Kidney (tissue), 14 donors: ENCODE results near the gene AUTS2. TPM values are rescaled to one million over a fixed set of nuclear protein-coding genes. Genes with fewer than 3 reads are reported as not detected.

Experiments
- DNase-seq, 5 donors: peaks; one replicate each; pipeline ENCODE4 v3.0.0-alpha.2; 2013 to 2020
- FAIRE-seq: peaks from 2 replicates; lab custom pipeline; 2012; peaks lifted over from hg19 to GRCh38; lab: Jason Lieb, UNC
- H3K27ac ChIP-seq, 2 donors: one replicate each; pipeline ENCODE4 v1.7.0; 2013; ENCODE audit warnings: low read depth in 2 of 2, low read length in 2 of 2, inconsistent platforms in 1 of 2
- H3K27me3 ChIP-seq: one replicate; pipeline ENCODE4 v1.7.1; 2013; ENCODE audit warnings: low read length, inconsistent platforms; ENCODE audit not compliant: control insufficient read depth, insufficient read depth
- H3K36me3 ChIP-seq, 3 donors: one replicate each; pipeline versions ENCODE4 v1.7.0 to v1.7.1; 2013; ENCODE audit warnings: low read length in 3 of 3, control low read depth in 1 of 3, inconsistent platforms in 1 of 3; ENCODE audit not compliant: insufficient read depth in 3 of 3, control insufficient read depth in 2 of 3
- H3K4me1 ChIP-seq, 3 donors: one replicate each; pipeline versions ENCODE4 v1.7.0 to v1.7.1; 2013; ENCODE audit warnings: low read length in 3 of 3, inconsistent platforms in 1 of 3, low read depth in 1 of 3; ENCODE audit not compliant: control insufficient read depth in 2 of 3, insufficient read depth in 2 of 3
- H3K4me3 ChIP-seq, 3 donors: one replicate each; pipeline versions ENCODE4 v1.7.0 to v1.8.1; 2013; ENCODE audit warnings: low read length in 3 of 3, control low read depth in 1 of 3, inconsistent platforms in 1 of 3
- H3K9ac ChIP-seq, 3 donors: one replicate each; pipeline versions ENCODE4 v1.7.0 to v1.7.1; 2013; ENCODE audit warnings: low read length in 3 of 3, control low read depth in 1 of 3, inconsistent platforms in 1 of 3
- H3K9me3 ChIP-seq, 3 donors: one replicate each; pipeline versions ENCODE4 v1.7.0 to v1.7.1; 2013; ENCODE audit warnings: low read length in 3 of 3, control low read depth in 1 of 3, inconsistent platforms in 1 of 3; ENCODE audit not compliant: control insufficient read depth in 2 of 3, insufficient read depth in 1 of 3
- intact Hi-C: fragments of 100-400 bp; cut with DNase I; formaldehyde crosslinking; loops from one replicate; pipeline ENCODE4 v1.11.1; 2022
- polyA plus RNA-seq: library from polyadenylated mRNA; stranded (reverse); fragments of 350-450 nt; fragmentation: Illumina TruSeq; extraction: RNeasy Lipid Tissue Mini Kit (QIAGEN cat#74804); gene quantifications from one replicate; pipeline ENCODE4 v1.2.3, GENCODE V29; 2014; ENCODE audit warnings: low read depth, low replicate concordance; ENCODE audit not compliant: insufficient read depth
- total RNA-seq: library from RNA; stranded (reverse); fragmentation: NEBNext Ultra II Directional; extraction: Animal tissue kit (Norgen Biotek cat#: 25700); gene quantifications from one replicate; pipeline ENCODE4 v1.2.1, GENCODE V29; 2021
- TF ChIP-seq, protein P1 (sequence below): IDR thresholded peaks from 3 replicates; pipeline ENCODE4 v1.5.1; 2012; ENCODE audit warnings: mild to moderate bottlenecking, moderate library complexity, borderline replicate concordance; ENCODE audit not compliant: insufficient read depth; ENCODE audit errors: extremely low read depth
- donor health status: control.
- donor health status: control.
- donor health status: control.
- donor health status: control.
- donor health status: control.
- donor health status: DM: yes; HTN: yes; CAD: no.
- donor health status: Normal renal cell carcinoma (clear cell type).

Gene AUTS2
- total and polyA plus RNA-seq, 2 donors from 2014 or later, result 5.2 to 33.8 TPM

DNA sequence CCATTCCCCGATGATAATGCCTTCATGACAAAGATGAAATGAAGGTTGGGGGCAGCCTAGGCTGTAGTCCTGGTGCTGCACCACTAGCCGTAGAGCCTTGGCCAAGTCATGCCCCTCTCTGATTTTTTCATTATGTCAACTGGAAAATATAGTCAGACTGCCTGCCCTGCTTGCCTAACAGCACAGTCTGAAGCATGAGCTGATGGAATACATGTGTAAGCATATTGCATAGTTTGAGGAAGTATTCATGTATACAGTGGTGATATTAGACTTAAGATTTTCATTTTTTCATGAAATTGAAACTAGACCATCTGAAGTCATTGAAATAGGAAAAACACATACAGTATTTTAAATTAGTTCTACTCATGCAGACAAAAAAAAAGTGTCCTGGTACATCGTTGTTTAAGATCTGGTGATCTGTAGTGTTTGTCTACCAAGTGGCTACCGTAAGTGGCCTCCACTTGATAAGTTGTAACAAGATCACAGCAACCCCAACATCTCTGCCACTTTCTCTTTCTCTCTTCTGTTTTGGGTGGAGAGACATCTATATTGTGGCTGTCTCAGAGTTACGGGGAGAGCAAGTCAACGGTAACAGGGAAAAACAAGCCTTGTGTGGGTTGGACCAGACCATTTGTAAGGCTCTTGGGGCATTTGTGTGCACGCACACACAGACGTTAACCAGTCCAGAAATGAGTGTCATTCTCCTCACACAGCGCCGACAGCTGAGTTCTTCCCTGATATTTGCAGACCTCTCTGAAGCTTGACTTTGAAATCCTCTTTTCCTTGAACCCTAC, 817.1 kb downstream of the AUTS2 start:
- intact Hi-C loops, result no loop called here
- Histone ChIP-seq H3K9ac (no peak overlapping the region), H3K9me3 (no peaks in the 10 kb centered on the region), H3K4me1 (no peaks in the 10 kb centered on the region), H3K36me3 (no peaks in the 10 kb centered on the region), H3K27ac (no peak overlapping the region), H3K4me3 (no peak overlapping the region), H3K27me3 (no peaks in the 10 kb centered on the region)
- FAIRE-seq (no peak), DNase-seq (no peak)
- TF ChIP-seq, protein P1, sequence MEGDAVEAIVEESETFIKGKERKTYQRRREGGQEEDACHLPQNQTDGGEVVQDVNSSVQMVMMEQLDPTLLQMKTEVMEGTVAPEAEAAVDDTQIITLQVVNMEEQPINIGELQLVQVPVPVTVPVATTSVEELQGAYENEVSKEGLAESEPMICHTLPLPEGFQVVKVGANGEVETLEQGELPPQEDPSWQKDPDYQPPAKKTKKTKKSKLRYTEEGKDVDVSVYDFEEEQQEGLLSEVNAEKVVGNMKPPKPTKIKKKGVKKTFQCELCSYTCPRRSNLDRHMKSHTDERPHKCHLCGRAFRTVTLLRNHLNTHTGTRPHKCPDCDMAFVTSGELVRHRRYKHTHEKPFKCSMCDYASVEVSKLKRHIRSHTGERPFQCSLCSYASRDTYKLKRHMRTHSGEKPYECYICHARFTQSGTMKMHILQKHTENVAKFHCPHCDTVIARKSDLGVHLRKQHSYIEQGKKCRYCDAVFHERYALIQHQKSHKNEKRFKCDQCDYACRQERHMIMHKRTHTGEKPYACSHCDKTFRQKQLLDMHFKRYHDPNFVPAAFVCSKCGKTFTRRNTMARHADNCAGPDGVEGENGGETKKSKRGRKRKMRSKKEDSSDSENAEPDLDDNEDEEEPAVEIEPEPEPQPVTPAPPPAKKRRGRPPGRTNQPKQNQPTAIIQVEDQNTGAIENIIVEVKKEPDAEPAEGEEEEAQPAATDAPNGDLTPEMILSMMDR, result no peak

- Histone ChIP-seq H3K9ac (no peak overlapping the region), H3K9me3 (no peaks in the 10 kb centered on the region), H3K4me3 (no peak overlapping the region), H3K27ac (no peak overlapping the region), H3K36me3 (no peaks in the 10 kb centered on the region), H3K27me3 (no peaks in the 10 kb centered on the region), H3K4me1 (no peaks in the 10 kb centered on the region)
- FAIRE-seq (no peak), DNase-seq (no peak)
- intact Hi-C loops, result no loop called here
- TF ChIP-seq, protein P1, result no peak
Measured at GRCh38 chr7:70416347-70416985, 818.2 kb downstream of the AUTS2 start.

DNA sequence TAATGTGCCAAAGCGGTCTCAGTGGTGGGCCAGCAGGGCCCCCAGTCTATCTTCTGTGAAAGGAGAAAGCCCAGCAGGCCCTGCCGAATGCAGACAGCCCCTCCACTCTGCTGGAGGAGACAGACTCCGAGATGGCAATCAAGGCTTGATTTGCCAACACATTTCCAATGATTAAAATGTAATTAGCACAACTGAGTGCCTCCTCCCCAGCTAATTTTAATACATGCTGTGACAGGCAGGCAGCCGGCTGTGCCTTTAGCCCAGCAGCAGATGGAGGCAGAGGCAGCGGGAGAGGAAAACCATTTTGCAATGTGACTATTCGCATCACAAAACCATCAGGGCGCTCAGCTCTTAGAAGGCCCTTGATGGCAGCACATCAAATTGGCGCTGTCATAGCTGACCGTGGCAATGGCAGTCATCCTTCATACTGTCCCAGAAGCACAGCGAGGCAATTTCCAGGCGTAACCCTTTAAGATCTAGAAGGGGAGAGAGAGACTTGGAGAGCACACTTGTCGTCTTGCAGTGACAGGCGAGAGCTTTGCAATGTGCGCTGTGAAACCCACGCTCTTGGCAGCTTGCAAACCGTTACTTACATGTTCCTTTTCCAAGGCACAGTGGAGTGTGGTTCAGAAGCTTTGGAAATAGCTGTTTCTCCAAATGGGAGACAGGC, 818.8 kb downstream of the AUTS2 start:
- no peak for DNase-seq
- intact Hi-C loops, result no loop called here
- H3K4me3 ChIP-seq, result no peak overlapping the region
- H3K9me3 ChIP-seq, result no peaks in the 10 kb centered on the region
- TF ChIP-seq, protein P1, result no peak
- FAIRE-seq, result no peak
- no peaks in the 10 kb centered on the region for H3K4me1 ChIP-seq
- H3K27ac ChIP-seq, result no peak overlapping the region
- no peak overlapping the region for H3K9ac ChIP-seq
- no peaks in the 10 kb centered on the region for H3K36me3 ChIP-seq
- no peaks in the 10 kb centered on the region for H3K27me3 ChIP-seq
